IPS-18c (cell line): ENCODE measurements around the gene ZNF491.
"Not testable (repeated sequence)": the region's sequence is repeated elsewhere in the genome, so short reads cannot be mapped to it uniquely, and the experiment has no call there.

Source experiments
- H3K4me3 ChIP-seq: 2 replicates; pipeline ENCODE4 v1.7.0; 2013; ENCODE audit warnings: low read depth, mild to moderate bottlenecking, low read length, moderate library complexity; ENCODE audit not compliant: insufficient read depth
- H3K9me3 ChIP-seq: one replicate; pipeline ENCODE4 v1.6.1; 2013; ENCODE audit warnings: mild to moderate bottlenecking, low read length, moderate library complexity; ENCODE audit not compliant: control insufficient read depth, insufficient read depth

Gene ZNF491

DNA sequence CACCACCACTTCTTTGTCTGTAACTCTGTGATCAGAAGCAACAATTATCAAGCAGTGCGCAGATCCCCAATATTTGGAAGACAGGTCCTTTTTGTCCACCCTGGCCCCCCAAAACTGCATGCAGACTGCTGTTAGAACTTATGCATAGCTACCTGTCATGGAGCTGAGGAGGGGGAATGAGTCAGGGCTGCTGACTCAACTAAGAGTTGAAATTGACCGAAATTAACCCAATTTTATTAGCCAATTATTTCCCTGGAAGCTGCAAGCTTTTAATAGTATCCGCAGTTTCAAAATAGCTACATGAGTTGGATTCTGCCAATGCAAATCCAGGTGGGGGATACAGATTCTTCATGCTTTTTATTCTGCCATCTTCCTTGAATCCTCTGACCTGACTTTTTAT, 14.0 kb upstream of the ZNF491 start:
- Histone ChIP-seq H3K9me3 (peaks cover 14% of the 10 kb centered on the region), H3K4me3 (no peak overlapping the region)

DNA sequence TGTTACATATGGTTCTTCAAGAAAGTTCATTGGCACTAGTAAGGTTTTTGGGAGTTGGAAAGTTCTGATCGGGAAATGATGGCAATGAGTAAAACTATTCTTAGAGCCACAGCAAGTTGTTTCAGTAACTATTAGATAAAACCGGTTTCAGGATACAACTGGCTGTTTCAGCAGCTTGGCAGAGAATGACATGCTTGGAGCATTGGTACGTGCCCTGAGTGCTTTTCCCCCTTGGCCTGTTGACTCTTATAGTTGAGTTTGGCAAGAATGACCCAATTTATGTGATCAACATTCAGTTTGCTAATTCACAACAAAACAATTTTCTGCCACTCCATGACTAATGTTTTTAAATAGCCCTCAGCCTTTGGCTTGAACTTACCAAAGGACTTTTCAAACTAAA, 10.8 kb upstream of the ZNF491 start:
- Histone ChIP-seq H3K9me3 (no peaks in the 10 kb centered on the region), H3K4me3 (no peak overlapping the region)

DNA sequence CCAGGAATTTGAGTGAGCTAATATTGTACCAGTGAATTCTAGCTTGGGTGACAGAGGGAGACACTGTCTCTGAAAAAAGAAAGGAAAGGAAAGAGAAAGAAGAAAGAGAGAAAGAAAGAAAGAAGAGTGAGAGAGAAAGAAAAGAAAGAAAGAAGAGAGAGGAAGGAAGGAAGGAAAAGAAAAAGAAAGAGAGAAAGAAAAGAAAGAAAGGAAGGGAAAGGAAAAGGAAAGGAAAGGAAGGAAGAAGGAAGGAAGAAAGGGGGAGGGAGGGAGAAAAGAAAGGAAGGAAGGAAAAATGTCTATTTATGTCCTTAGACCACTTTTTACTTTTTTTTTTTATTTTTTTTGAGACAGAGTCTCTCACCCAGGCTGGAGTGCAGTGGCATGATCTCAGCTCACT, 5.4 kb upstream of the ZNF491 start:
- Histone ChIP-seq H3K9me3 (peaks cover 2% of the 10 kb centered on the region), H3K4me3 (no peak overlapping the region)

DNA sequence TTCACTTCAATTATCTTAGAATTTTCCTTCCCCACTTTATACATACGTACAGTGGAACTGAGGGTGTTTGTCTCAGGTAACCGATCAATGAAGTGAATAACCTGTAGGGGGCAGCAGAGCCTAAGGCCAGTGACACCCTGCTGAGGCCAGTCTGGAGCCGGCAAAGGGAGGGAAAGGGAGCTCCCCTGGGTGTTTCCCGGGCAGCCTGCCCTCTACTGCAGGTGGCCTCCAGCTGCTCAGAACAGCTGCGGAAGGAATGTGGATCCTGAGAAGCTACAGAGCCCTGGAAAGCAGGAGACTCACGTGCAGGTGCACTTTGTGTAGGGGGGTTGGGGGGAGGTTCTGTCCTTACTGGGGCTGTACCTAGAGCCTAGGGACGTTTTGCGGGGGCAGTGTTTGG, 832 bp upstream of the ZNF491 start:
- peak overlapping the region; percentile 17; the same call in 1 of the 2 replicates for H3K4me3 ChIP-seq
- H3K9me3 ChIP-seq, result peaks cover 2% of the 10 kb centered on the region

DNA sequence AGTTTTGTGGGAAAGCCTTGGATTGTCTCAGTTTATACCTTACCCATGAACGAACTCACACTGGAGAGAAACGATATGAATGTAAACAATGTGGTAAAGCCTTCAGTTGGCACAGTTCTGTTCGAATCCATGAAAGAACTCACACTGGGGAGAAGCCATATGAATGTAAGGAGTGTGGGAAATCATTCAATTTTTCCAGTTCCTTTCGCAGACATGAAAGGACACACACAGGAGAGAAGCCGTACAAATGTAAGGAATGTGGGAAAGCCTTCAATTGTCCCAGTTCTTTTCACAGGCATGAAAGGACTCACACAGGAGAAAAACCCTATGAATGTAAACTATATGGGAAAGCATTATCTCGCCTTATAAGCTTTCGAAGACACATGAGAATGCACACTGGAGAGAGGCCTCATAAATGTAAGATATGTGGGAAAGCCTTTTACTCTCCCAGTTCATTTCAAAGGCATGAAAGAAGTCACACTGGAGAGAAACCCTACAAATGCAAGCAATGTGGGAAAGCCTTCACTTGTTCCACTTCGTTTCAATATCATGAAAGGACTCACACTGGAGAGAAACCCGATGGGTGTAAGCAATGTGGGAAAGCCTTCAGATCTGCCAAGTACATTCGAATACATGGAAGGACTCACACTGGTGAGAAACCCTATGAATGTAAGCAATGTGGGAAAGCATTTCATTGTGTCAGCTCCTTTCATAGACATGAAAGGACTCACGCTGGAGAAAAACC, 8.2 kb downstream of the ZNF491 start:
- H3K9me3 ChIP-seq, result peaks cover 8% of the 10 kb centered on the region
- no peak overlapping the region for H3K4me3 ChIP-seq

DNA sequence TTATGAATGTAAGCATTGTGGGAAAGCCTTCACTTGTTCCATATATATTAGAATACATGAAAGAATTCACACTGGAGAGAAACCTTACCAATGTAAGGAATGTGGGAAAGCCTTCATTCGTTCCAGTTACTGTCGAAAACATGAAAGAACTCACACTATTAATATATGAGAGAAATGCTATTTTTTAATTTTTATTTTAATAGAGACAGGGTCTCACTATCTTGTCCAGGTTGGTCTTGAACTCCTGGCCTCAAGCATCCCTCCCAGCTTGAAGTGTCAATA, 8.7 kb downstream of the ZNF491 start:
- H3K9me3 ChIP-seq, result peaks cover 8% of the 10 kb centered on the region
- no peak overlapping the region for H3K4me3 ChIP-seq

DNA sequence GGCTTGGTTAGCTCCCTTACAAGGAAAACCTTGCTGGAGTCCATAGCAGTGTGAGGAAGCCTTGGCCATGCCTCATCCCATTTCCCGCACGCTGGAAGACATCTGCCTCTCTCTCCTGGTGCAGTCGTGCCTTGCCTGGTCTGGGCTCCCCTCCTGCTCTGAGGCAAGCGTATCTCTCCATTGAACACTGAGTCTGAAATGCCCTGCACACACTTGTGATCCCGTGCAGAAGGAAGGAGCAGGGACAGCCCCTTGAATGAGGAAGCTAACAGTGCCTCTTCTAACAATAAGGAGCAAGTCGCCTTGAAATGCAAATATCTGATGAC, 15.3 kb downstream of the ZNF491 start:
- H3K4me3 ChIP-seq, result peak overlapping the region; percentile 98
- H3K9me3 ChIP-seq, result peaks cover 4% of the 10 kb centered on the region

DNA sequence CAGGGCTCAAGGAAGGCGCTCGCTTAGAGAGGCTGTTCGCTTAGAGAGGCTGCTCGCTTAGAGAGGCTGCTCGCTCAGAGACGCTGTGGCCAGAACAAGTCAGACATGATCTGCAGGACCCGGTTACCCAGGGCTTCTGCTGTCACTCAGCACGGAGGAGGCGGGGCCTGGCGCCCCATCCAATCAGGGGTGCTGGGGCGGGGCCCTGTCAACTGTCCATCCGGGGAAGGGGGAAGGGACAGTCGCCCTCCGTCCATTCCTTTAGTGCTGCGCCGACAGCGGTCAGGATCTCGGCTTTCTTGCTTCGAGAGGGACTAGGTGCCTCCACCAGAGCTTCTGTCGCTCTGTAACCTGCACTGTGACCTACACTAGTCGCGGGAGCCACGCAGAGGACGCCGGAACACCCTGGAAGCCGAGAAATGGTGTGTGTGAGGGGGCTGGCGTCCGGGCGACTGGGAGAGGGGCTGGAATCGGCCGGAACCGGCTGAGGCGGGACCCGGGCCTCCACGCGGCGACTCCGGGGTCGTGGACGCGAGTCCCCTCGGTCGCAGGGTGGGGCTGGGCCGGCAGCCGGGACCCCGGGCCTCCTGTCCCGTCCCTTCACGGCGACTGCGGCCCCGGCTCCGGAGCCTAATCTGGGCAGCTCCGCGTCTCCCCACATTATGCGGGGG, 15.8 kb downstream of the ZNF491 start, which contains the start of gene ZNF440:
TSS of gene ZNF440 (plus strand) at position 245 of the 671 bp plus-strand sequence. CDS start at position 420, 175 bp downstream.
- Histone ChIP-seq H3K9me3 (peaks cover 4% of the 10 kb centered on the region), H3K4me3 (peak within 1 kb of the TSS; percentile 98)

DNA sequence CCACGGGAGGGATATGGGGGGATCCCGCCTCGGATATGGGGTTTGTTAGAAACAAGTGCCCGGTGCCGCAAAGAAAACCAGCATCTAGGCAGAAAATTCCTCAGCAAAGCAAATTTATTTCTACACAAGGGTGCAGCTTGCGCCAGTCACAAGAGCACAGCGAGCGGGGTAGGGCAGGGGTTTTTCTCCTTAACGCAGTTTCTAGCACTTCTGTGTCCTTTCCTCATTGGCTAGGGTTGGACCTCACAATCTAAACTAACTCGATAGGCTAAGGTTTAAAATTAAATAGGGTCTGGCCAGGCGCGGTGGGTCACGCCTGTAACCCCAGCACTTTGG, 16.3 kb downstream of the ZNF491 start:
- Histone ChIP-seq H3K9me3 (peaks cover 4% of the 10 kb centered on the region), H3K4me3 (peak overlapping the region; percentile 98)

DNA sequence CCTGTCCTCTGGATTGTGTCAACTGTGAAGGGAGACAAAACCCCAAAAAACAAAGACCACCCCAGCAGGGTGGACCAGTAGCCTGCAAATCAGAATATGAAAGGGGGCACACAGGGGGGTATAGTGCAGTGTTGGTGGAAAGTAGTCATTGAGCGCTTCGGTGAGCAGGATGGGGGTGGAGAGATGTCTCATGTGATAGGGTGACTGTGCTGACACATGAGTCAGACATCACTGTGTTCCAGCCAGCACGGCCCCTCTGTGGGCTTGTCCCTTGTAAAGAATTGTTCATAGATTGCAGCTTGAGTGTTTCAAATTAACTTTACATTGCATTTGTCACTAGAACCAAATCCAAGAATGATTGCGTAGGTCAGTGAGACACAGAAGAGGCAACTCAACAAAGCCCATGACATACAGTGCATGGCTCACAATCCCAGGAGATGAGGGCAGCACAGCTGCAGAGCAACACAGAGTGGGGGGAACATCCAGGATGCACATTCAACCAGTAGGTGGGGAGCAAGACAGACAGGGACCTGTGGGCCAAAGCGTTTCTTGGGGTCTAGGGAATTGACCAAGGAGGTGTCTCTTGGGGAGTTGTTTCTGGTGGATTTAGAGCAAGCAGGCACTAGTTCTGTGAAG, 23.3 kb downstream of the ZNF491 start:
- Histone ChIP-seq H3K4me3 (no peak overlapping the region), H3K9me3 (no peaks in the 10 kb centered on the region)

DNA sequence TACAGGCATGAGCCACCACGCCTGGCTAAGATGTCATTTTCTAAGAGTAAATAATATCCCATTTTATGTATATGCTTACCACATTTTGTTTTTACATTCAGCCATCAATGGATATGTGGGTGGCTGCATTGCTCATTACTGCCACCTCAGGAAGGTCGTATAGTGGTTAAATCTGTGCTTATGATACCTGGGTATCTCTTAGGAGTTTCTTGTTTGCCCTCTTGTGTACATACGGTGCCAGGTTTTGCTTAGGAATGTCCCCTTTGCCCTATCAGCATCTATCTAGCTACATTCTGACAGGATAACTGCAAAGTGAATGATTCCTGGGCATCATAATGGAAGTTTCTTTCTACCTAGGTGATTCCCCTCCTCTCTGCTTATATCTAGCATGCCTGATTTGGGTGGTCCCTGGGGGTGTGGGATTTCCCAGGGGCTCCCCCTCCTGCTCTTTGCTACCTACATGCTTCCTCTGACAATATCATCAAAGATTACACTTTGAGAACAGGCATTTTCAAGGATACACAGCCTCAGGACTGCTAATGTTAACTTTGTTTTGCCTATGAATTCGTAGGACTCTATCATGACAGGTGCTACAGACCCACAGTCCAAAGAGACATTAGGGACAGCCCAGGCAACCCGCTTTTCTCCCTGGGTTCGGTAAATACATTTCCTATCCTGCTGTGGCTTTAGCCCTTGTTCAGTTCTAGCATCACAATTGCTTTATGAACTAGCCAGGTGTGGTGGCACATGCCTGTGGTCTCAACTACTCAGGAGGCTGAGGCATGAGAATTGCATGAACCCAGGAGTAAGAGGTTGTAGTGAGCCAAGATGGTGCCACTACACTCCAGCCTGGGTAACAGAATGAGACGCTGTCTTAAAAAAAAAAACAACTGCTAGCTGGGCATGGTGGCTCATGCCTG, 30.9 kb downstream of the ZNF491 start:
- peaks cover 24% of the 10 kb centered on the region for H3K9me3 ChIP-seq
- not testable (repeated sequence) for H3K4me3 ChIP-seq

DNA sequence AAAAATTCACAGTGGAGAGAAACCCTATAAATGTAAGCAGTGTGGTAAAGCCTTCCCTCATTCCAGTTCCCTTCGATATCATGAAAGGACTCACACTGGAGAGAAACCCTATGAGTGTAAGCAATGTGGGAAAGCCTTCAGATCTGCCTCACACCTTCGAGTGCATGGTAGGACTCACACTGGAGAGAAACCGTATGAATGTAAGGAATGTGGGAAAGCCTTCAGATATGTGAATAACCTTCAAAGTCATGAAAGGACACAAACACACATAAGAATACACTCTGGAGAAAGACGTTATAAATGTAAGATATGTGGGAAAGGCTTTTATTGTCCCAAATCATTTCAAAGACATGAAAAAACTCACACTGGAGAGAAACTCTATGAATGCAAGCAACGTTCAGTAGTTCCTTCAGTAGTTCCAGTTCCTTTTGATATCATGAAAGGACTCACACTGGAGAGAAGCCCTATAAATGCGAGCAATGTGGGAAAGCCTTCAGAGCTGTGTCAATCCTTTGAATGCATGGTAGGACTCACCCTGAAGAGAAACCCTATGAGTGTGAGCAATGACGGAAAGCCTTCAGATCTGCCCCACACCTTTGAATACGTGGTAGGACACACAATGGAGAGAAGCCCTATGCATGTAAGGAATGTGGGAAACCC, 34.1 kb downstream of the ZNF491 start:
- Histone ChIP-seq H3K4me3 (no peak overlapping the region), H3K9me3 (peaks cover 27% of the 10 kb centered on the region)

DNA sequence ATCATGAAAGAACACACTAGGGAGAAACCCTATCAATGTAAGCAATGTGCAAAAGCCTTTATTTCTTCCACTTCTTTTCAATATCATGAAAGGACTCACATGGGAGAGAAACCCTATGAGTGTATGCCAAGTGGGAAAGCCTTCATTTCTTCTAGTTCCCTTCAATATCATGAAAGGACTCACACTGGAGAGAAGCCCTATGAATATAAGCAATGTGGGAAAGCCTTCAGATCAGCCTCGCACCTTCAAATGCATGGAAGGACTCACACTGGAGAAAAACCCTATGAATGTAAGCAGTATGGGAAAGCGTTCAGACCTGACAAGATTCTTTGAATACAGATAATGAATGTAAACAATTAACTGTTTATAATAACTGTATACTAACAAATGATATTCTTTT, 35.2 kb downstream of the ZNF491 start:
- peaks cover 23% of the 10 kb centered on the region for H3K9me3 ChIP-seq
- H3K4me3 ChIP-seq, result no peak overlapping the region

DNA sequence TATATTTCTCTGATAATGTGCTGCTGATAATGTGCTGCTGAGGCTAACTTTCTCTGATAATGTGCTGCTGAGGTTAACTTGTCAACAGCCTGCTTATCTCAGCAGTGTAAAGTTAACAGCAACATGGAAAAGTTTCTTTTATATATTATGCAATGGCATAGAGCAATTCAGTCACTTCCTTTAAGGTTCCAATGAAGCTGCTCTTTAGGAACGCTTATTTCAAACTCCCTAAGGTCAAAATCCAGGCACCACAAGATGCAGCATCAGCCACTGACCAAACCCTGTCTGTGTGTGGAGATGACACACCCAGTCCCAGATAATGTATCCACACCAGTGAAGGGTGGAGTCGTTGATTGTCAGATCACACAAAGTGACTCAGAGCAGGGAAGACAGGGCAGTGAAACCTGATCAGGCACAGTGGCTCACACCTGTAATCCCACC, 37.3 kb downstream of the ZNF491 start:
- not testable (repeated sequence) for H3K4me3 ChIP-seq
- peaks cover 22% of the 10 kb centered on the region for H3K9me3 ChIP-seq

DNA sequence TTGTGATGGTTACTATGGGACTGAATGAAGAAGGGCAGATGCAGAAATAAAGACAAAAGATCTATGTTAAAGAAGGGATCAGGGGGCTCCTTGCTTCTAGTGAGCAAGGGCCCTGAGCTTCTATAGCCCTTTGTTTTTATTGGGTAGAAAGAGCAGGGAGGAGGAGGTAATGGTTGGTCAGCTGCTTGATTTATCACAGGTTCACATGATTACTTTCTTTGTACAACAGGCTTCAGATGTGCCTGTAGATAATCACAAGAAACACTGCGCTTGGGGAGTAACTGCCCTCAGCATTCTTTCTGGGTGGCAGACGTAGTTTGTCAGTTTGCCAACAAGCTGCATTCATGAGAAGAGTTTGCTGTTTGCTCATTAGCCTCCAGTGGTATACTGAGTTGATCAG, 45.4 kb downstream of the ZNF491 start:
- Histone ChIP-seq H3K9me3 (peaks cover 12% of the 10 kb centered on the region), H3K4me3 (no peak overlapping the region)

DNA sequence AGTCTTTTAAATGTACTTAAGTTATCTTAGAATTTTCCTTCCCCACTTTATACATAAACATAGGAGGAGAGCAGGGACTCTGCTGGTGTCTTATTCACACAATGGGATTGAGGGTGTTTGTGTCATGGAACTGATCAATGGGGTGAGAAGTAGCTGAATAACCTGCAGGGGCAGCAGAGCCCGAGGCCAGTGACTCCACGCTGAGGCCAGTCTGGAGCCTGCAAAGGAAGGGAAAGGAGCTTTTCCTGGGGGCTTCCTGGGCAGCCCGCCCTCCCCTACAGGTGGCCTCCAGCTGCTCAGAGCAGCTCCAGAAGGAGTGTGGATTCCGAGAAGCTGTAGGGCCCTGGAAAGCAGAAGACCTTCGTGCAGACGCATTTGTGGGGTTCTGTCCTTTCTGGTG, 49.3 kb downstream of the ZNF491 start:
- H3K9me3 ChIP-seq, result peaks cover 12% of the 10 kb centered on the region
- not testable (repeated sequence) for H3K4me3 ChIP-seq

DNA sequence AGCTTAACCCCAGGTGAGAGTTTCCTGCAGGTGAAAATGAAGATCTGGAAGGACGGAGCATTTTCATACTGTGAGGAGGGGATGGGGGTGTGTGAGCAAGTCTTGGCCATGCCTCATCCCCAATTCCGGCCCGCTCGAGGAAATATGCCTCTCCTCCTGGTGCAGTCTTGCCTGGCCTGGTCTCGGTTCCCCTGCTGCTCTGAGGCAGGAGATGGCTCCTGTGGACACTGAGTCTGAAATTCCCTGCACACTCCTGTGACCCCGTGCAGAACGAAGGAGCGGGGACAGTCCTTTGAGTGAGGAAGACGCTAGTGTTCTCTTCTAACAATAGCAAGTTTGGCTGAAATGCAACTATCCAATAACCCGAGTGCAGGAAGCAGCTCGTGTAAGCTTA, 49.9 kb downstream of the ZNF491 start:
- H3K4me3 ChIP-seq, result no peak overlapping the region

More for the DNA sequence above, 49.9 kb downstream of the ZNF491 start:
- H3K9me3 ChIP-seq, result peaks cover 12% of the 10 kb centered on the region
